ENCODE results near the gene FBLN1.

DNA sequence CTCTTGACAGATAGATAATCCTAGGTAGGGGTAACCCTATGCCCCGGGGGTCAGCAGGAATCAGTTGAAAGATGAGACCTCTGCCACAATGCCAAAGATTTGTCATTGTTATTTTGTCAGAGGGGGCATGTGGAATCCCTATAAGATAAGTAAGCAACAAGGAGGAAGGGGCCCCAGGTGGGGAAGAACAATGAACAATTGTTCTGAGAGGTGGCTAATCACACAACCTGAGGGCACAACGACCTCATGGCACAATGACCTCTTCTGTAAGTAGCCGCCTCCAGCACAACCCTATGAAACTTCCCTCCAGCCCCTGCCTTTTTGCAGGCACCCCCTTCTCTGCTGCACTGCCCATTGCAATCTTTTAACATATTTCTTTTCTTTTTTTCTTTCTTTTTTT lies 11.8 kb upstream of the FBLN1 start:
- TF ChIP-seq EZH2 (IDR thresholded peaks at IDR 0.05; ENCODE audit: borderline replicate concordance, insufficient read depth, low read depth, low read length, poor library complexity, severe bottlenecking): no peak
- TF ChIP-seq, protein P1, sequence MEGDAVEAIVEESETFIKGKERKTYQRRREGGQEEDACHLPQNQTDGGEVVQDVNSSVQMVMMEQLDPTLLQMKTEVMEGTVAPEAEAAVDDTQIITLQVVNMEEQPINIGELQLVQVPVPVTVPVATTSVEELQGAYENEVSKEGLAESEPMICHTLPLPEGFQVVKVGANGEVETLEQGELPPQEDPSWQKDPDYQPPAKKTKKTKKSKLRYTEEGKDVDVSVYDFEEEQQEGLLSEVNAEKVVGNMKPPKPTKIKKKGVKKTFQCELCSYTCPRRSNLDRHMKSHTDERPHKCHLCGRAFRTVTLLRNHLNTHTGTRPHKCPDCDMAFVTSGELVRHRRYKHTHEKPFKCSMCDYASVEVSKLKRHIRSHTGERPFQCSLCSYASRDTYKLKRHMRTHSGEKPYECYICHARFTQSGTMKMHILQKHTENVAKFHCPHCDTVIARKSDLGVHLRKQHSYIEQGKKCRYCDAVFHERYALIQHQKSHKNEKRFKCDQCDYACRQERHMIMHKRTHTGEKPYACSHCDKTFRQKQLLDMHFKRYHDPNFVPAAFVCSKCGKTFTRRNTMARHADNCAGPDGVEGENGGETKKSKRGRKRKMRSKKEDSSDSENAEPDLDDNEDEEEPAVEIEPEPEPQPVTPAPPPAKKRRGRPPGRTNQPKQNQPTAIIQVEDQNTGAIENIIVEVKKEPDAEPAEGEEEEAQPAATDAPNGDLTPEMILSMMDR (IDR thresholded peaks at IDR 0.05): no peak

Data from B cell (primary cell).